ENCODE measurements around the gene NPEPPS. TPM values are rescaled to one million over a fixed set of nuclear protein-coding genes. Genes with fewer than 3 reads are reported as not detected.

NPEPPS gene
- total and polyA plus RNA-seq, 2 donors (not counting 3 experiments of a cell fraction or from before 2014, with no cell fraction given): 69.2 to 102 TPM

GRCh38 chr17:47633996-47634395 lies 103.1 kb downstream of the NPEPPS start:
- Histone ChIP-seq H2AFZ (ENCODE audit: low read depth, low read length) (no peak overlapping the region), H3K9ac (replicated peaks; ENCODE audit: extremely low read depth, insufficient read depth, low read length) (no peak overlapping the region), H3K9me1 (replicated peaks; ENCODE audit: control insufficient read depth, extremely low read depth, insufficient read depth, low read length) (no peaks in the 10 kb centered on the region), H3K4me2 (ENCODE audit: insufficient read depth, low read length) (no peak overlapping the region), H4K20me1 (replicated peaks; ENCODE audit: control insufficient read depth, extremely low read depth, insufficient read depth, low read length) (no peaks in the 10 kb centered on the region), H3K79me2 (ENCODE audit: control insufficient read depth, insufficient read depth, low read length) (no peaks in the 10 kb centered on the region), H3K9me3 (replicated peaks; ENCODE audit: control insufficient read depth, insufficient read depth, low read length) (no peaks in the 10 kb centered on the region), H3K27ac (ENCODE audit: insufficient read depth, low read depth, low read length) (no peak overlapping the region), H3K4me1 (ENCODE audit: control insufficient read depth, extremely low read depth, insufficient read depth, low read length) (peaks cover 9% of the 10 kb centered on the region), H3K27me3 (ENCODE audit: control insufficient read depth in 2 of 2, insufficient read depth in 2 of 2, low read length in 2 of 2) (no peaks in the 10 kb centered on the region), H3K36me3 (ENCODE audit: control insufficient read depth in 2 of 2, extremely low read depth in 1 of 2, insufficient read depth in 2 of 2, low read length in 2 of 2) (no peaks in the 10 kb centered on the region), H3K4me3 (replicated peaks in 1 of 3; ENCODE audit: insufficient read depth in 1 of 3, low read depth in 1 of 3, low read length in 3 of 3) (no peak overlapping the region)
- dilution Hi-C loops (cut with MboI; ENCODE audit: extremely low pct_ligation_motif_present, low sequenced_read_pairs): no loop called here
- POLR2A ChIA-PET: no interaction called here
- no peak for TF ChIP-seq GATA2 (IDR thresholded peaks at IDR 0.05; ENCODE audit: insufficient read depth, insufficient read length, low read depth, low read length)
- no peak for TF ChIP-seq MYC (IDR thresholded peaks at IDR 0.05; ENCODE audit: low read depth, low read length)
- no peak for TF ChIP-seq MAX (IDR thresholded peaks at IDR 0.05; ENCODE audit: insufficient read depth, insufficient read length)
- TF ChIP-seq CTCF (IDR thresholded peaks at IDR 0.05; ENCODE audit: extremely low read depth in 1 of 2, insufficient read depth in 1 of 2, low read depth in 1 of 2, low read length in 2 of 2): no peak
- no peak for TF ChIP-seq POLR2AphosphoS5 (IDR thresholded peaks at IDR 0.05; ENCODE audit: insufficient read depth, low read depth, low read length)
- no peak for TF ChIP-seq EZH2 (IDR thresholded peaks at IDR 0.05; ENCODE audit: borderline replicate concordance, low read depth, low read length, severe bottlenecking)
- TF ChIP-seq POLR2A (IDR thresholded peaks at IDR 0.05; ENCODE audit: low read depth, low read length): no peak
- no peak for TF ChIP-seq JUN (IDR thresholded peaks at IDR 0.05; ENCODE audit: borderline replicate concordance, insufficient read depth, insufficient read length, low read depth)
- no peak for TF ChIP-seq FOS (IDR thresholded peaks at IDR 0.05; ENCODE audit: borderline replicate concordance, insufficient read depth, low read length)
- CTCF ChIA-PET: interaction anchor here (1.2 to 1.4 kb wide), 2 partner anchors 9 to 13 kb away, joined by 4 to 7 read pairs; no protein-coding TSS in a partner anchor
- intact Hi-C loops (cut with micrococcal nuclease): no loop called here
- FAIRE-seq (no peak), DNase-seq (ENCODE audit: low read depth, low spot score) (no peak)
- BruUV-seq (replicated peaks): no TSS peak

Measured in endothelial cell of umbilical vein (primary cell).